Dendritic cell treated with granulocyte-macrophage colony-stimulating factor and Interleukin-4, amounts not matched to agents 40 ng/mL and 50 ng/mL, for 4 days (primary cell): ENCODE measurements around the gene HUWE1.
A peak's percentile ranks its signal among the peaks of the same experiment; 100 is the strongest.
"Not testable (repeated sequence)": the region's sequence is repeated elsewhere in the genome, so short reads cannot be mapped to it uniquely, and the experiment has no call there.

Source experiments
- H3K27ac Mint-ChIP-seq: one replicate; pipeline ENCODE4 v1.8.0; 2022; ENCODE audit warnings: mild to moderate bottlenecking, mixed read lengths
- H3K27me3 Mint-ChIP-seq: one replicate; pipeline ENCODE4 v1.8.0; 2022; ENCODE audit warnings: mild to moderate bottlenecking, mixed read lengths
- H3K36me3 Mint-ChIP-seq: one replicate; pipeline ENCODE4 v1.8.0; 2022; ENCODE audit warnings: low read depth, mixed read lengths
- H3K4me1 Mint-ChIP-seq: one replicate; pipeline ENCODE4 v1.8.0; 2022; ENCODE audit warnings: low read depth, mixed read lengths
- H3K4me3 Mint-ChIP-seq: one replicate; pipeline ENCODE4 v1.8.0; 2022; ENCODE audit warnings: mild to moderate bottlenecking, moderate library complexity, mixed read lengths
- H3K9me3 Mint-ChIP-seq: one replicate; pipeline ENCODE4 v1.8.0; 2022; ENCODE audit warnings: mixed read lengths
- intact Hi-C: fragments of 100-400 bp; cut with micrococcal nuclease; formaldehyde crosslinking; loops from one replicate; pipeline ENCODE4 v1.15.0; 2022

HUWE1 gene

GRCh38 chrX:53580742-53581504 is 105.6 kb downstream of the HUWE1 start:
- no peaks in the 10 kb centered on the region for H3K9me3 Mint-ChIP-seq
- no peak overlapping the region for H3K27ac Mint-ChIP-seq
- H3K36me3 Mint-ChIP-seq = peaks cover 71% of the 10 kb centered on the region
- no peaks in the 10 kb centered on the region for H3K4me1 Mint-ChIP-seq
- intact Hi-C loops = no loop called here
- no peak overlapping the region for H3K4me3 Mint-ChIP-seq
- no peaks in the 10 kb centered on the region for H3K27me3 Mint-ChIP-seq

GRCh38 chrX:53571494-53571893 is 115.0 kb downstream of the HUWE1 start:
- Mint-ChIP-seq H3K27ac (no peak overlapping the region), H3K4me3 (no peak overlapping the region), H3K27me3 (no peaks in the 10 kb centered on the region), H3K9me3 (no peaks in the 10 kb centered on the region), H3K4me1 (no peaks in the 10 kb centered on the region), H3K36me3 (peaks cover 79% of the 10 kb centered on the region)
- intact Hi-C loops = no loop called here

GRCh38 chrX:53563324-53563723 is 123.2 kb downstream of the HUWE1 start:
- no peaks in the 10 kb centered on the region for H3K4me1 Mint-ChIP-seq
- peaks cover 97% of the 10 kb centered on the region for H3K36me3 Mint-ChIP-seq
- H3K27ac Mint-ChIP-seq = no peak overlapping the region
- no peaks in the 10 kb centered on the region for H3K27me3 Mint-ChIP-seq
- intact Hi-C loops = loop anchor here (10.0 kb wide), 1 partner anchor 61 kb away; no protein-coding TSS in a partner anchor
- no peak overlapping the region for H3K4me3 Mint-ChIP-seq
- no peaks in the 10 kb centered on the region for H3K9me3 Mint-ChIP-seq

- intact Hi-C loops = loop anchor here (10.0 kb wide), 1 partner anchor 63 kb away; no protein-coding TSS in a partner anchor
- H3K36me3 Mint-ChIP-seq = peaks cover 99% of the 10 kb centered on the region
- H3K27me3 Mint-ChIP-seq = no peaks in the 10 kb centered on the region
- no peaks in the 10 kb centered on the region for H3K9me3 Mint-ChIP-seq
- no peaks in the 10 kb centered on the region for H3K4me1 Mint-ChIP-seq
- no peak overlapping the region for H3K4me3 Mint-ChIP-seq
- no peak overlapping the region for H3K27ac Mint-ChIP-seq
These were observed 124.6 kb downstream of the HUWE1 start for GRCh38 chrX:53561912-53562311.

GRCh38 chrX:53558646-53559045 is 127.9 kb downstream of the HUWE1 start:
- intact Hi-C loops = loop anchor here (10.0 kb wide), 1 partner anchor 46 kb away; no protein-coding TSS in a partner anchor
- Mint-ChIP-seq H3K4me1 (no peaks in the 10 kb centered on the region), H3K4me3 (no peak overlapping the region)

GRCh38 chrX:53556868-53557267 is 129.7 kb downstream of the HUWE1 start:
- no peaks in the 10 kb centered on the region for H3K27me3 Mint-ChIP-seq
- H3K27ac Mint-ChIP-seq = no peak overlapping the region
- no peak overlapping the region for H3K4me3 Mint-ChIP-seq
- H3K9me3 Mint-ChIP-seq = no peaks in the 10 kb centered on the region
- H3K4me1 Mint-ChIP-seq = no peaks in the 10 kb centered on the region
- H3K36me3 Mint-ChIP-seq = peaks cover 100% of the 10 kb centered on the region
- intact Hi-C loops = loop anchor here (10.0 kb wide), 1 partner anchor 48 kb away; no protein-coding TSS in a partner anchor

More at GRCh38 chrX:53558646-53559045, 127.9 kb downstream of the HUWE1 start:
- Mint-ChIP-seq H3K9me3 (no peaks in the 10 kb centered on the region), H3K36me3 (peaks cover 99% of the 10 kb centered on the region), H3K27me3 (no peaks in the 10 kb centered on the region), H3K27ac (no peak overlapping the region)

- Mint-ChIP-seq H3K27me3 (no peaks in the 10 kb centered on the region), H3K4me3 (no peak overlapping the region), H3K9me3 (no peaks in the 10 kb centered on the region), H3K4me1 (no peaks in the 10 kb centered on the region), H3K36me3 (peaks cover 100% of the 10 kb centered on the region), H3K27ac (no peak overlapping the region)
- intact Hi-C loops = loop anchor here (10.0 kb wide), 1 partner anchor 54 kb away; no protein-coding TSS in a partner anchor
These were observed 135.6 kb downstream of the HUWE1 start for GRCh38 chrX:53550756-53551463.

- Mint-ChIP-seq H3K9me3 (no peaks in the 10 kb centered on the region), H3K4me1 (no peaks in the 10 kb centered on the region), H3K27me3 (no peaks in the 10 kb centered on the region), H3K36me3 (peaks cover 97% of the 10 kb centered on the region), H3K4me3 (no peak overlapping the region), H3K27ac (no peak overlapping the region)
- intact Hi-C loops = no loop called here
These were observed 138.9 kb downstream of the HUWE1 start for GRCh38 chrX:53547668-53548067.

- Mint-ChIP-seq H3K27me3 (no peaks in the 10 kb centered on the region), H3K4me3 (no peak overlapping the region), H3K27ac (no peak overlapping the region), H3K36me3 (peaks cover 97% of the 10 kb centered on the region), H3K9me3 (no peaks in the 10 kb centered on the region), H3K4me1 (no peaks in the 10 kb centered on the region)
- intact Hi-C loops = no loop called here
These were observed 141.6 kb downstream of the HUWE1 start for GRCh38 chrX:53544936-53545335.

- Mint-ChIP-seq H3K9me3 (no peaks in the 10 kb centered on the region), H3K27ac (no peak overlapping the region), H3K36me3 (peaks cover 97% of the 10 kb centered on the region), H3K4me3 (no peak overlapping the region), H3K27me3 (no peaks in the 10 kb centered on the region), H3K4me1 (no peaks in the 10 kb centered on the region)
- intact Hi-C loops = no loop called here
These were observed 147.7 kb downstream of the HUWE1 start for GRCh38 chrX:53538781-53539180.

- H3K27ac Mint-ChIP-seq, H3K27me3 Mint-ChIP-seq, H3K4me3 Mint-ChIP-seq, intact Hi-C loops, H3K4me1 Mint-ChIP-seq: not testable (repeated sequence)
- Mint-ChIP-seq H3K36me3 (peaks cover 39% of the 10 kb centered on the region), H3K9me3 (peaks cover 11% of the 10 kb centered on the region)
These were observed 155.1 kb downstream of the HUWE1 start for GRCh38 chrX:53531255-53531966.

- Mint-ChIP-seq H3K4me3 (no peak overlapping the region), H3K36me3 (no peaks in the 10 kb centered on the region), H3K4me1 (peaks cover 9% of the 10 kb centered on the region), H3K27me3 (no peaks in the 10 kb centered on the region), H3K27ac (no peak overlapping the region), H3K9me3 (peaks cover 11% of the 10 kb centered on the region)
- intact Hi-C loops = no loop called here
These were observed 159.5 kb downstream of the HUWE1 start for GRCh38 chrX:53526999-53527398.

- peaks cover 28% of the 10 kb centered on the region for H3K4me1 Mint-ChIP-seq
- intact Hi-C loops = no loop called here
These were observed 175.2 kb downstream of the HUWE1 start for GRCh38 chrX:53511322-53511721.

GRCh38 chrX:53504035-53504434 is 182.5 kb downstream of the HUWE1 start:
- H3K27ac Mint-ChIP-seq, H3K4me1 Mint-ChIP-seq, H3K36me3 Mint-ChIP-seq, H3K4me3 Mint-ChIP-seq, H3K9me3 Mint-ChIP-seq, intact Hi-C loops, H3K27me3 Mint-ChIP-seq: not testable (repeated sequence)

More at GRCh38 chrX:53511322-53511721, 175.2 kb downstream of the HUWE1 start:
- Mint-ChIP-seq H3K4me3 (no peak overlapping the region), H3K9me3 (no peaks in the 10 kb centered on the region), H3K27ac (peak overlapping the region; percentile 82), H3K36me3 (no peaks in the 10 kb centered on the region), H3K27me3 (no peaks in the 10 kb centered on the region)
